SKM-1 treated with dmso at 0.1 percent for 144 hours (cell line): ENCODE data around the gene PHETA1.

Source experiments
- DNase-seq: peaks from one replicate; lab custom pipeline; 2025; ENCODE audit not compliant: unreplicated experiment; lab: John Stamatoyannopoulos, UW

The PHETA1 gene

DNA sequence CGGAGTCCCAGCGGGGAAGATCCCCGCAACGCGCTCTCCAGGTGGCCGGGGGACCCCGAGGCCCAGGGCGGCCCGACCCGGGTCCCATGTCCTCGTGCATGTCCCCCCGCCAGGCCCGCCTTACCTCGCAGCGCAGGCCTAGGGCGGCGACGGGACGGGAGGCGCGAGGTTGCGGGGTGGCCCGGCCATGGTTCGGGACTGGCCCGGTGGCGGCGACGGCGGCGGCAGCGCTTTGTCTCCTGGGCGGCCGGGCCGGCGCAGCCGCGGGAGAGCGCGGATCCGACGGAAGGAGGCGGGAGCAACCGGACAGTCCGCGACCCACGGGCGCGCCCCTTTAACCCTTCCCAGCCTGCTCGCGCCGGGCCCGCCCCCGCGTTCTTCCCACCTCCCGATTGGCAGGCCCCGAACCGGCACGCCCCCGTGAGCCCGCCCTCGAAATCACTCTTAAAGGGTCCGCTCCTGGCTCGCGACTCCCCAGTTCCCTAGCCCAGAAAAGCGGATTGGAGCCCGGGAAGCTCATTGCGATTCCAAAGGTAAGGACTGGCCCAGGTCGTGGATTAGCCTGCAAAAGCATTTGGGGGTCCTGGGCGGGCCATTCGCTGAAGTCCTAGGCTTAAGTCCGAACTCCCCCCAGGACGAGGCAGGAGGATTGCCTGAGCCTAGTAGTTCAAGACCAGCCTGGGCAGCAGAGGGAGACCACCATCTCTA lies at the start of gene PHETA1:
PHETA1 (minus strand) TSS at position 308 of the 708 bp plus-strand sequence. CDS start 5,668 bp downstream, outside the sequence.
- DNase-seq = peak; percentile 32

DNA sequence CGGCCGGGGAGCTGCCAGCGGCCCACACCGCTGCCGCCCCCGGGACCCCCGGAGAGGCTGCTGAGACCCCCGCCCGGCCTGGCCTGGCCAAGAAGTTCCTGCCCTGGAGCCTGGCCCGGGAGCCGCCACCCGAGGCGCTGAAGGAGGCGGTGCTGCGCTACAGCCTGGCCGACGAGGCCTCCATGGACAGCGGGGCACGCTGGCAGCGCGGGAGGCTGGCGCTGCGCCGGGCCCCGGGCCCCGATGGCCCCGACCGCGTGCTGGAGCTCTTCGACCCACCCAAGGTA lies 49.6 kb upstream of the PHETA1 start:
- no peak for DNase-seq

GRCh38 chr12:111417784-111418593 lies 49.1 kb upstream of the PHETA1 start:
- DNase-seq = no peak

- no peak for DNase-seq
Observed at GRCh38 chr12:111417290-111417689, 48.4 kb upstream of the PHETA1 start.

DNA sequence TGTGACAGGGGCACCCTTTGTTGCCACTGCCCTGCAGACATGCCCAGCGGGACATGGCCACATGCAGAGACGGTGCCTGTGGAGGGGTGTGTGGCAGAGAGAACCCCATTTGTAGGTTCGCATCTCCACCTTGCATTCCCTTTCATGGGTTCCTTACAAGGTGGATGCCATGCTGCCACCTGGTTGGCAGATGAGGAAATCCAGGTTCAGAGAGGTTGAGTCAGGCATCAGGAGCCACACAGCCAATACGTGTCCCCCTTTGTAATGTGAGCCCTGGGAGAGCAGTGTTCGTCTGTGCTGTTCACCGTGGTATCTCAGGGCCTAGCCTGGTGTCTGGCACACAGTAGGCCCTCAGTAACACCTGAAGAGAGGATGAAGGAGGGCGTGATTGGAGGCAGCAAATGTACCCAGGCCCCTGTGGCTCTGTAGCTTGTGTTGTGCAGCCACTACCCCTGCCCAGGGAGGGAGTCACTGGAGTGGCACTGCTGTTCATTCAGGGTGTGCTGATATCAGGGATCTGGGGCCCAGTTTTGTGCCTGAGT lies 45.9 kb upstream of the PHETA1 start:
- no peak for DNase-seq

DNA sequence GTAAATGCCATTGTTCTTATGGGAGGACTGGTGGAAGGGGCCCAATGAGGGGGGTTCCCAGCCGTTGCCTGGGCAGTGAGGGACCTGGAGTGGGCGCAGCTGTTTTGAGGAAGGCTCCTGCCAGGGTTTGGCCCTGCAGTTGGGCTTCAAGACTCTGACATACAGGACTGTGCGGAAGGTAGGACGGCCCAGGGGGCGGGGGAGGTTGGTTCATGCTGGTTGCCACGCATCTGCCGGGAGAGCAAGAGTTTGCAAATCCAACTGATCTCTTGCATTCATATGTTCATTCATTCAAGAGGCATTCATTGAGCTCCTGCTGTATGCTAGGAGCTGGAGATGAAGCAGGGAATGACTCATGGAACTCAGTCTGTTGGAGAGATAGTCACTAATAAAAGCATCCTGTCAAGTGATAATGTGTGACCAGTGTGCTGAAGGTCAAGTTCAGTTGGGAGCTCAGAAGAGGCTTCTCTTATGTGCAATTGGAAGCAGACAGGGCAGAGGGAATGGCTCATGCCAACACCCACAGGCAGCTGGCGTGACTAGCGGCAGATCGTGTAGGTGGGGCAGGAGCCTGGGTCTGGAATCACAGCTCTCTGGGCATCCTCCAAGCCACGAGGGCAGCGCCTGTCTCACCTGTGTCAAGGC lies 44.7 kb upstream of the PHETA1 start:
- DNase-seq = no peak

DNA sequence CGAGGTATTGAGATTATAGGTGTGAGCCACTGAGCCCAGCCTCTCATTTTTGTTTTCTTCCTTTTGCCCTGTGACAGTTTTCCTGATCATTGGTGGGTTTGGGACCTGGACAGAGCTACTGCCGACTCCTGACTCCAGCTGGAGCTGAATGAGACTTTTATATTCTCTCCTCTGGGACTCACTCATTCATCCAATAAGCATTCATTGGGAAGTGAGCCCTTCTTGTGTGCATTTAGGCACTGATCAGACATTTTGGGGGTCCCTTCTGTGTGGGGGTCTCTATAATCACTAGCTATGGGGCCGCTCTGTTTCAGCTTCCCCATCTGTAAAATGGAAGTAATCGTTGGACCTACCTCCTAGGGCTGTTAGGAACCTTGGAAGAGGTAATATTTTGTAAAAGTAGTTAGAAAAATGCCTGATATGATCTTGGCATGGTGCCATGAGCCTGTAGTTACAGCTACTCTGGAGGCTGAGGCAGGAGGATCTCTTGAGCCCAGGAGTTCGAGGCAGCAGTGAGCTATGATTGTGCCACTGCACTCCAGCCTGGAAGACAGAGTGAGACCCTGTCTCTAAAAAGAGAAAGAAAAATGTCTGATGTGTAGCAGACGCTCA lies 44.0 kb upstream of the PHETA1 start:
- DNase-seq = no peak

DNA sequence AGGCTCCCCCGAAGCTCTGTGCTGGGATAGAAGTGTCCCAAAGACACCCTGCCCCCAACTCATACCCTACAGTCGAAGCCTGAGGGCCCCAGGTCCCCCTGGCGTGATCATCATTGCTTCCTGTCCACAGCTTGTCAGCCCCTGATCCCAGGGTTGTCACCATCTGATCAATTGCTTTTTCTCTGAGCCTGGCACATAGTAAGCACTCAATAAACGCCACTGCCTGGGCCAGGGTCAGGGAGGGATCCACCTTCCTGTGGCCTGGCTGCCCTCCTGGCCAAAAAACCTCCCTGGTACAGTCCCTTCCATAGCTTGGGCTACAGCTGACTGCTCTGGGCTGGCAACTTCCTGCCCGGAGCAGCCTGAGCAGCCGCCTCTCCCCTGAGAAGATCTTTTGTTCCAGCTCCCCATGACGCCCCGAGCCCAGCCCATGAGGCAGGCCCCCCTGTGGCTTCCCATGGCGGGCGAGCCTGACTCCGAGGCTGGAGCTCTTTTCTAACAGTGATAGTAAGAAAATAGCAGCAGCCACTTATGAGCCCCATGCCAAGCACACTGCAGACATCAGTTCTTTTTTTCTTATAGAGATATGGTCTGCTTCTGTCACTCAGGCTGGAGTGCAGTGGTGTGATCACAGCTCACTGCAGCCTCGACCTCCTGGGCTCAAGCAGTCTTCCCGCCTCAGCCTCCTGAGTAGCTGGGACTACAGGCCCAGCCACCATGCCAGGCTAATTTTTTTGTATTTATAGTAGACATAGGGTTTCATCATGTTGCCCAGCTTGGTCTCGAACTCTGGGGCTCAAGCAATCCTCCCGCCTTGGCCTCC lies 43.3 kb upstream of the PHETA1 start:
- no peak for DNase-seq

DNA sequence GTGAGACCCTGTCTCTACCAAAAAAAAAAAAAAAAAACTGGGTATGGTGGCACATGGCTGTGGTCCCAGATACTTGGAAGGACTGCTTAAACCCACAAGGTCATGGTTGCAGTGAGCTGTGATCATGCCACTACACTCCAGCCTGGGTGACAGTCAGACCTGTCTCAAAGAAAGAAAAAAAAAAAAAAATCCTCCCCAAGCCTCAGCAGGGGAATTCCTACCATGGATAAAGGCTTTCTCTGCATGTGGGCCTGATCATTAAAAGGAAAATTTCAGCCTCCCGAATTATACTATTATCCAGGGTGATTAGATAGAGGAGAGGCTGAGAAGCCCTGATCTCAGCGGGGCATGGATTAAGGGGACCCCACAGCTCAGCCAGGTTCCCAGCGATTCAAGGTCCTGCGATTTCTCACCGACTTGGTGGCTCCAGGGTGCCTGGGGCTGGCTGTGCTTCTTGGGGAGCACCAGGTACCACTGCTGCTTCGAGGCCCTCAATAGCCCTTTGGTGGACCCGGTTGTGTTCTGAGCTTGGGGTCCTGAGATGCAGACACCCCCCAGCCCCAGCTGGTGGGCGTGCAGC lies 42.4 kb upstream of the PHETA1 start:
- DNase-seq = no peak

DNA sequence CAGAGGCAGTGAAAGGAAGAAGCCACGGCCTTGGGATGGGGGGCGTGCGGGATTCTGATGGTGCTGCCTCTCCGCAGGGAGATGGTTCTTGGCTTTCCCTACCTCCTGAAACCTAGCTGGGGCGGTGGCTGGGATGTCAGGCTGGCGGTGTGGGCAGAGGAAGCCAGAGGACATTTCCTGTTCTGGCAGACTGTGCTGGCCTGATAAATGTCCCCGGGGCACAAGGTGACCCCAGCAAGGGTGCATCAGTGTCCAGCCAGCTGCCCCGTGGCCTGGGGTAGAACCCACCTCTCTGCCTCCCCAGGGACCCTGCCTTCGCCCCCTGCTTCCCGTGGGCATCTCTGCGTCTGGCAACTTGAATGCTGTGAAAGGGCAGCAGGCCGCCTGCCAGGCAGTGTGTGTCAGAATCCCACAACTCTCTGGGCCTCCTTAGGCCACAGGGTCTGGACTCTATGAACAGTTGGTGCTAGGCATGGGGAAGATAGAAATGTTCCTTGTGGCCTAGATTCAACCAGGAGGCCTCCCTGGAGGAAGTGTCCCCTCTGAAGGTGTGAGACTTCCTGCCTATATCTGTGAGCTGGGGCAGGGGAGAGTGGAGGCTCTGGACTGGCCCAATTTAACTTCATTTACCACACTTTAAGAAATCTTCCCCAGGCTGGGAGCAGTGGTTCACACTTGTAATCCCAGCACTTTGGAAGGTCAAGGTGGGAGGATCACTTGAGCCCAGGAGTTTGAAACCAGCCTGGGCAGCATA lies 41.7 kb upstream of the PHETA1 start:
- no peak for DNase-seq

DNA sequence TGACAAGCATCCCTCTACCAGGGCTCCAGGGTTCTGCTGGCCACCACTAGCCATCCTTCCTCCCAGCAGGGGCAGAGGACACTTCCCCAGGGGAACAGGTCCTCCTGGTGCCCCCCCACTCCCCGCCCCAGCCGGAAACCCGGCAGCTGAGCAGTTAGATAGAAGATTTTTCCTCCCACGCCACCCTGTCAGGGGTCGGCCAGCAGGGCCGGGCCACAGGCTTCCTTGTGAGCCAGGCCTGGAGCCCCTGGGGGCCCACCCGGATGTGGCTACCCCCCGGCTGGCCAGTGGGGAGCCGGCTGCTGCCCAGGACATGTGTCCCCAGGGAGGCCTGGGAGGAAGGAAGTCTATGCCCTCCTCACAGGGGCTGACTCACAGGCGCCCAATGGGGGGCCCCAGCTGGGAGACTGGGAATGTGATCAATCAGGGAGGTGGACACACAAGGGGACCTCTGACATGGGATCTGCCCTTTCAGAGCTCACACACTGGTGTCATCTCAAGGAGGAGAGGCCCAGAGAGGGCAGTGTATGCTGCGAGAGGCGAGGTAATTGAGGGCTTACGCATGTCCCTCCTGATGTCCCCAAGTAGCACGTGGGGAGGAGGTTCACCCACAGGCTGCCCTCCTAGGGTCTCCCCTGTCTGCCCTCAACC lies 41.0 kb upstream of the PHETA1 start:
- DNase-seq = no peak

DNA sequence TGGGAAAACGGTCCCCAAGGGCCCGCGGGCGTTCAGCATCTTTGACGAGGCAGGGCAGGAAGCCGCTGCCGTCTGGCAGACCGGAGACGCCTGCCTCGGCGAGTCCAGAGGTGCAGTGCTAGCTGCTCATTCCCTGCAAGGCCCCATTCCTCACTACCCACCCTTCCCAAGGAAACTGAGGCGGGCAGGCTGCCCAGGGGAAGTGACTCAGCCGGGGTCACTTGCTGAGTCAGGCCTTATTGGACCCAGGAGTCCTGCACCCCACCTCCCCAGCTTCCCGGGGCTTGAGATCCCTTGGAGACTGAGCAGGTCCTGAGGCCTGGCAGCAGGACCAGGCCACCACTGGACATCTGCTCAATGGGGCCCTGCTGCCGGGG lies 40.5 kb upstream of the PHETA1 start:
- DNase-seq = no peak

GRCh38 chr12:111408686-111409402 lies 39.9 kb upstream of the PHETA1 start:
- no peak for DNase-seq

DNA sequence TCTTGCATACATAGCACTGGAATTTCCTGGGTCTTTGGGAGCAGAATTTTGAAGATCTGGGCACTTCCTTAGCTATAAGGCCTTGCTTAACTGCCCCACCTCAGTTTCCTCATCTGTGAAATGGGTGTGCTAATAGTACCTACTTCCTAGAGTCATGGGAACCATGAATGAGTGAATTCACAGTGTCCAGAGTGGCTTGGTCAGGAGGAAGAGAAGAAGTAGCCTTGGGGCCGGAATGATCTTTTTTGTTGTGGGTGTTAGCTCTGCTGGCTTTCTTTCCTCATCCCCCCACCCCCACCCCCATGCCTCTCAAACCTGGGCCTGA lies 39.2 kb upstream of the PHETA1 start:
- DNase-seq = no peak

GRCh38 chr12:111407377-111408115 lies 38.7 kb upstream of the PHETA1 start:
- DNase-seq = no peak

DNA sequence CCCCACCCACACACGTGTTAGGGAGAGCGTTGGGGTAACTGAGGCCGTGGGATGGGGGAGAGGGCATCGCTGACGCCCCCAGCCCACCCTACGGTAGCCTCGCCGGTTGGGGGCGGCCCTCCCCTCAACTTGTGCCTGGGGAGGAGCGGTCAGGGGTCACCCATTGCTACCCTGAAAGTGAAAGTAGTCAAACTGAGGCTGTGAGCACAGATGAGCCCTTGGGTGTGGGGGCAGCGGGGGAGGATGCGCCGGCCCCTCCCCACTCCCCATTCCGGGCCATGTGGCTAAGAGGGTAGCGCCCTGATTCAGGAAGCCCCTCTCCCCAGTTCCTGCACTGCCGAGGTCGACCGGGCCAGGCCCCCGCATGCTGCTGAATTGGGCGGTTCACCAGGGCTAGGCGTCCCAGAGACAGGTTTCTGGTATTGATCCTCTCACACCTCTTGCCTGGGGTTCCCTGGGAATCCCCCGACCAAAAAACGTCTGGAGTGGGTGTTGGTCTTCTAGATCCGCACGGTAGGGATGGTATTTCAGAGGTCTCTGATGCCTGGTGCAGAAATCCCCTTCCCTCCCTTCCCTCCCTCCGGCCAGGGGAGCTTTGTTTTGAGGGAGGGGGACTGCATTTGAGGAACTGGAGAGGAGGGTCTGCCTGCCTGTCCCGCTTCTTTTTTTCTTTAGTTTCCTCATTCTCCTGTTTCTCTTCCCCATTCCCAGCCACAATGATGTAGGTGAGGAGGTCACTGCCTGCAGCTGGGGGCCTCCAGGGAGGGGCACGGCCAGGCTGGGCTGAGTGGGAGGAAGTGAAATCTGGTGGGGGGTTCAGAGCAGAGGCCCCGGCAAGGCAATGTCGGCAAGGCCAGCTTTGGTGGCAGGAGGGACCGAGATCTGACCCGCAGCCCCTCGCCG lies 37.8 kb upstream of the PHETA1 start:
- DNase-seq = peak; percentile 50
